Adrenal gland (tissue), 5 donors: ENCODE measurements around the gene NXT2.

Source experiments
- POLR2A ChIP-seq, 2 donors: fragments of 450-650 bp; IDR thresholded peaks; one replicate each; pipeline ENCODE4 v1.6.1; 2017; ENCODE audit warnings: antibody characterized with exemption in 2 of 2, mild to moderate bottlenecking in 2 of 2, moderate library complexity in 1 of 2
- TF ChIP-seq, protein P1 (sequence below), 6 experiments: fragments of 450-650 bp in 4 of 6; fragments of 200-600 bp in 2 of 6; sonication (generic) in 1 of 6; IDR thresholded peaks; 1 replicate in 5 of 6; 2 replicates in 1 of 6; pipeline versions ENCODE4 v1.5.1 to v1.8.0; 2016 to 2021; ENCODE audit warnings: antibody characterized with exemption in 6 of 6, mild to moderate bottlenecking in 2 of 6, moderate library complexity in 1 of 6
- donor health status: DM: no; HTN: no; CAD: no.

DNA sequence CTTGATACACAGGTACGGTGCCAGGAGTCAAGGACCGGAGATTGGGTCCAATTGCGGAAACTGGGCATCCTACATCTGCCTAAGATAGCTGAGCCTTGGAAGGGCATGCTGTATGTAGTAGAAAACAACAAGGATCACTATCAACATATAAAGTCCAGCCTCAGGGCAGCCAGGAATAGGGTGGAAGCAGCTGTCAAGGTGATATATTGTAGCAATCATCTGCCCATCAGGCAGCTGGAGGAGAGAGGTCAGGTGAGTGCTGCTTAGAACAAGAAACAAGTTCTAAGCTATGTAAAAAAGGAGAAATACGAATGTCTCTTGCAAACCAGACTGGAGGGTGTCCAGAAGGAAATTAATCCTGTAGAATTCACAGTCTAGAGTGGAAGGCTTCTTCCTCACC is 53.5 kb downstream of the NXT2 start:
- no peak for TF ChIP-seq POLR2A (IDR thresholded peaks at IDR 0.05)
- TF ChIP-seq, protein P1, sequence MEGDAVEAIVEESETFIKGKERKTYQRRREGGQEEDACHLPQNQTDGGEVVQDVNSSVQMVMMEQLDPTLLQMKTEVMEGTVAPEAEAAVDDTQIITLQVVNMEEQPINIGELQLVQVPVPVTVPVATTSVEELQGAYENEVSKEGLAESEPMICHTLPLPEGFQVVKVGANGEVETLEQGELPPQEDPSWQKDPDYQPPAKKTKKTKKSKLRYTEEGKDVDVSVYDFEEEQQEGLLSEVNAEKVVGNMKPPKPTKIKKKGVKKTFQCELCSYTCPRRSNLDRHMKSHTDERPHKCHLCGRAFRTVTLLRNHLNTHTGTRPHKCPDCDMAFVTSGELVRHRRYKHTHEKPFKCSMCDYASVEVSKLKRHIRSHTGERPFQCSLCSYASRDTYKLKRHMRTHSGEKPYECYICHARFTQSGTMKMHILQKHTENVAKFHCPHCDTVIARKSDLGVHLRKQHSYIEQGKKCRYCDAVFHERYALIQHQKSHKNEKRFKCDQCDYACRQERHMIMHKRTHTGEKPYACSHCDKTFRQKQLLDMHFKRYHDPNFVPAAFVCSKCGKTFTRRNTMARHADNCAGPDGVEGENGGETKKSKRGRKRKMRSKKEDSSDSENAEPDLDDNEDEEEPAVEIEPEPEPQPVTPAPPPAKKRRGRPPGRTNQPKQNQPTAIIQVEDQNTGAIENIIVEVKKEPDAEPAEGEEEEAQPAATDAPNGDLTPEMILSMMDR (IDR thresholded peaks at IDR 0.05): no peak
